Adrenal gland (tissue), 12 donors: ENCODE measurements around the gene DPEP3. TPM values are rescaled to one million over a fixed set of nuclear protein-coding genes. Genes with fewer than 3 reads are reported as not detected.

Experiments
- DNase-seq, 7 donors: peaks; one replicate each; pipeline ENCODE4 v3.0.0-alpha.2; 2019 to 2020
- H3K27ac ChIP-seq, 5 donors: fragments of 200-600 bp; sonication (generic) in 4 of 5; 1 replicate in 3 of 5; 2 replicates in 2 of 5; pipeline versions ENCODE4 v1.5.1 to v1.8.0; 2016 to 2020; ENCODE audit warnings: mild to moderate bottlenecking in 1 of 5
- H3K27me3 ChIP-seq: fragments of 200-600 bp; 2 replicates; pipeline ENCODE4 v1.8.0; 2021
- H3K36me3 ChIP-seq, 2 donors: fragments of 200-600 bp; replicated peaks in 1 of 2; 1 replicate in 1 of 2; 2 replicates in 1 of 2; pipeline versions ENCODE4 v1.5.1 to v1.8.0; 2018 to 2022
- H3K4me1 ChIP-seq, 2 donors: fragments of 200-600 bp; replicated peaks in 1 of 2; 1 replicate in 1 of 2; 2 replicates in 1 of 2; pipeline versions ENCODE4 v1.5.1 to v1.8.0; 2018 to 2021
- H3K4me3 ChIP-seq, 4 donors: fragments of 200-600 bp; sonication (generic) in 3 of 4; one replicate each; pipeline ENCODE4 v1.5.1; 2016 to 2018
- H3K9me3 ChIP-seq, 3 donors: fragments of 200-600 bp; sonication (generic) in 1 of 3; replicated peaks in 1 of 3; 1 replicate in 2 of 3; 2 replicates in 1 of 3; pipeline versions ENCODE4 v1.5.1 to v1.8.0; 2016 to 2021
- POLR2A ChIP-seq, 2 donors: fragments of 450-650 bp; IDR thresholded peaks; one replicate each; pipeline ENCODE4 v1.6.1; 2017; ENCODE audit warnings: antibody characterized with exemption in 2 of 2, mild to moderate bottlenecking in 2 of 2, moderate library complexity in 1 of 2
- WGBS, 4 donors: extraction: QIAGEN DNeasy Blood & Tissue Kit in 2 of 4; methylation state at CpG; one replicate each; pipeline versions ENCODE4 v1.1.5 to v1.1.7; 2013 to 2017; 5-methylcytosine and 5-hydroxymethylcytosine counted together
- intact Hi-C, 2 donors: fragments of 100-400 bp; cut with DNase I; formaldehyde crosslinking; loops; one replicate each; pipeline versions ENCODE4 v1.14.1 to v1.15.0; 2022 to 2023
- polyA plus RNA-seq, 3 donors: library from polyadenylated mRNA; stranded (reverse); fragments of 200-250 nt in 2 of 3; fragments of 350-450 nt in 1 of 3; fragmentation: Illumina TruSeq in 1 of 3; extraction: RNeasy Lipid Tissue Mini Kit (QIAGEN cat#74804) in 1 of 3; gene quantifications; one replicate each; pipeline ENCODE4 v1.2.3, GENCODE V29; 2013 to 2014
- total RNA-seq, 9 donors: library from RNA; depleted of rRNA in 4 of 9; stranded (reverse); fragments of >200 nt in 4 of 9; fragments of 120-200 nt in 1 of 9; fragmentation: NEBNext Ultra II Directional in 1 of 9; extraction: Animal tissue kit (Norgen Biotek cat#: 25700) in 1 of 9; gene quantifications; one replicate each; pipeline versions ENCODE4 v1.1.0 to v1.2.4, GENCODE V29; 2013 to 2023
- TF ChIP-seq, protein P1 (sequence below), 6 experiments: fragments of 450-650 bp in 4 of 6; fragments of 200-600 bp in 2 of 6; sonication (generic) in 1 of 6; IDR thresholded peaks; 1 replicate in 5 of 6; 2 replicates in 1 of 6; pipeline versions ENCODE4 v1.5.1 to v1.8.0; 2016 to 2021; ENCODE audit warnings: antibody characterized with exemption in 6 of 6, mild to moderate bottlenecking in 2 of 6, moderate library complexity in 1 of 6
- donor health status: healthy with polysubstance abuse.
- donor health status: Bipolar disorder and iron deficiency.
- donor health status: DM: yes; HTN: yes; CAD: no.
- donor health status: DM: no; HTN: no; CAD: no.
- donor health status: DM: no; HTN: no; CAD: no.
- donor health status: DM: yes; HTN: yes; CAD: no.

DPEP3 gene
- total and polyA plus RNA-seq, 12 donors = 0.07 to 0.32 (median 0.11) TPM; not detected in 8

DNA sequence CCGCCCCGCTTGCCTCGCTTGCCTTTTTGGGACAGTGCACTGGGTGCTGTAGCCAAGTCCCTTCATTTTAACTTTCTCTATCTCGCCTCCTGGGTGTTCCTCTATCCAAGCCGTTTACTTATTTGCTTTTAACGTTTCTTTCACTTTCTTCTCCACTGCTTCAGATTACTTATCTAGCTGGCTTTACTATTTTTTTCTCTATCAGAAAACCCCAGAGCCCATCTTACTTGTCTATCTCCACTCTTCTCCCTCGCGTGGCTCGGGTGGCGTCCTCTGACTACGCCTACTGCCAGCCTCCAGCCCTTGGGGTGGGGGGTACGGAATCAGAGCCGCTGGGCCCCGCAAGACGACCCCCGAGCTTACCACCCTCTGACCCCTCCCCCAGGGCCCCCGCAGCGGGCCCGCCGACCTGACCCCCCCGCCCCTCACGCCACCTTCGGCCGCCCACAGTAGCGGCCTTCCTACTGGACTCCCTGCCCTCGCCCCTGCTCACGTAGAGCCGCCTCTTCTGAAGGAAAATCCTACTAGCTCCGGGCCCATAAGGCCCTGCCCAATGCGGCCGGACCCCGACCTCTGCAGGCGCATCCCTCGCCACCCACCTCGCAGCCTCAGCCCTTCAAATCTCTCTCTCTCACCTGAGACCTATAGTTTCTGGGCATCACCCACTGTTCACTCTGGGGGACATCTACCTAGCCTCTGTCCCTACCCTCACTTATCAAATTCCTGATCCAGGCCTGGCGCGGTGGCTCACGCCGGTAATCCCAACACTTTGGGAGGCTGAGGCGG is 10.9 kb downstream of the DPEP3 start:
- DNase-seq = peak in 2 of 7 donors; percentile 36 to 43
- Histone ChIP-seq H3K9me3 (no peaks in the 10 kb centered on the region), H3K36me3 (no peaks in the 10 kb centered on the region), H3K27ac (peak overlapping the region in 4 of 5 donors; percentile 79 to 100 (median 88)), H3K4me3 (peak overlapping the region; percentile 40 to 99 (median 63)), H3K4me1 (peaks cover 22 to 28% of the 10 kb centered on the region in 2 donors), H3K27me3 (no peaks in the 10 kb centered on the region)
- 32 to 42% (median 35%) methylated on average over 26 to 40 of the region's 40 CpGs for WGBS, 4 donors
- TF ChIP-seq, protein P1, sequence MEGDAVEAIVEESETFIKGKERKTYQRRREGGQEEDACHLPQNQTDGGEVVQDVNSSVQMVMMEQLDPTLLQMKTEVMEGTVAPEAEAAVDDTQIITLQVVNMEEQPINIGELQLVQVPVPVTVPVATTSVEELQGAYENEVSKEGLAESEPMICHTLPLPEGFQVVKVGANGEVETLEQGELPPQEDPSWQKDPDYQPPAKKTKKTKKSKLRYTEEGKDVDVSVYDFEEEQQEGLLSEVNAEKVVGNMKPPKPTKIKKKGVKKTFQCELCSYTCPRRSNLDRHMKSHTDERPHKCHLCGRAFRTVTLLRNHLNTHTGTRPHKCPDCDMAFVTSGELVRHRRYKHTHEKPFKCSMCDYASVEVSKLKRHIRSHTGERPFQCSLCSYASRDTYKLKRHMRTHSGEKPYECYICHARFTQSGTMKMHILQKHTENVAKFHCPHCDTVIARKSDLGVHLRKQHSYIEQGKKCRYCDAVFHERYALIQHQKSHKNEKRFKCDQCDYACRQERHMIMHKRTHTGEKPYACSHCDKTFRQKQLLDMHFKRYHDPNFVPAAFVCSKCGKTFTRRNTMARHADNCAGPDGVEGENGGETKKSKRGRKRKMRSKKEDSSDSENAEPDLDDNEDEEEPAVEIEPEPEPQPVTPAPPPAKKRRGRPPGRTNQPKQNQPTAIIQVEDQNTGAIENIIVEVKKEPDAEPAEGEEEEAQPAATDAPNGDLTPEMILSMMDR (IDR thresholded peaks at IDR 0.05) = no peak
- no peak for TF ChIP-seq POLR2A (IDR thresholded peaks at IDR 0.05)
- intact Hi-C loops = no loop called here

DNA sequence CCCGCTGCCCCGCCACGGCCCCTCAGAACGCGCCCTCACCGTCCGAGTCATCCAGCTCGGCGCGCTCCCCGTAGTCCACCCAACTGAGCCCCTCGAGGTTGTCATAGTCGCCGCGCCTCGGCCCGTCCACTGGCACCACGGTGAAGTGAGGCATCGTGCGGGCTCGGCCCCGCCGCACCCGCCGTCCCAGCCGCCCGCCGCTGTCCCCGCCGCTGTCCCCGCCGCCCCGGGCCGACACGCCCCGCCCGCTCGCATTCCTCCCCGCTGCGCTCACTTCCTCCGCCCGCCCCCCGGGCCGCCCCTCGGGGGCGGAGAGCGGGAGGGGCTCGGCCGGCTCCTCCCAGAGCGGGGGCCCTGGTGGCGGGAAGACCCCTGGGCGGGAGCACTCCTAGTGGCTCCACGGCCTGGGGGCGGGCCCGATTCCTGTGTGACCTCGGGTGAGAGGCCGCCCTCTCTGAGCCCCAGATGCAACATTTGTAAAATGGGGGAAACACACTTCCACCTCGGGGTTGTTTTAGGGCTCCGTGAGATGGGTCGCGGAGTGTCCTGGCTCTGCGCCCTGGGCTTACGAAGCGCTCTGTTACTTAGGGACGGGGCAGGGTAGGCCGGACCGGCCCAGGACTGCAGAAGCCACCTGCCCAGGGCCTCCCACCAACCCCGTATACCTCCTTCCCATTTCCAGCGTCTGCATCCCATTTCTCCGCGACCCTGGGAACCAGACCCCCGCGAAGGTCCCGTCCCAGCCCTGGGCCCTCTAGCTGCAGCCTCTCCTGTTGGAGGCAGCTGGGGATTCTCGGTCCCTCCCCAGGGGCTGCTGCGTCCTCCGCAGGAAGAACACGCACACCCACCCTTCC is 11.7 kb downstream of the DPEP3 start, which contains the start of gene SLC12A4:
Gene SLC12A4 (minus strand): TSS at position 238 of the 854 bp plus-strand sequence. CDS start 84 bp downstream, at position 154.
- DNase-seq = peak; percentile 83 to 88 (median 87)
- 0 to 2% (median 1%) methylated on average over 5 to 78 of the region's 78 CpGs for WGBS, 4 donors
- intact Hi-C loops = no loop called here
- Histone ChIP-seq H3K4me3 (peak within 1 kb of the TSS; percentile 47 to 99 (median 78)), H3K36me3 (no peaks in the 10 kb centered on the region), H3K27ac (peak within 1 kb of the TSS; percentile 41 to 100 (median 87)), H3K4me1 (peaks cover 22 to 36% of the 10 kb centered on the region in 2 donors), H3K9me3 (no peaks in the 10 kb centered on the region), H3K27me3 (no peaks in the 10 kb centered on the region)
- TF ChIP-seq POLR2A (IDR thresholded peaks at IDR 0.05) = peak; percentile 77 to 84
- TF ChIP-seq, protein P1 (IDR thresholded peaks at IDR 0.05) = peak in 1 of 6 experiments; percentile 10

DNA sequence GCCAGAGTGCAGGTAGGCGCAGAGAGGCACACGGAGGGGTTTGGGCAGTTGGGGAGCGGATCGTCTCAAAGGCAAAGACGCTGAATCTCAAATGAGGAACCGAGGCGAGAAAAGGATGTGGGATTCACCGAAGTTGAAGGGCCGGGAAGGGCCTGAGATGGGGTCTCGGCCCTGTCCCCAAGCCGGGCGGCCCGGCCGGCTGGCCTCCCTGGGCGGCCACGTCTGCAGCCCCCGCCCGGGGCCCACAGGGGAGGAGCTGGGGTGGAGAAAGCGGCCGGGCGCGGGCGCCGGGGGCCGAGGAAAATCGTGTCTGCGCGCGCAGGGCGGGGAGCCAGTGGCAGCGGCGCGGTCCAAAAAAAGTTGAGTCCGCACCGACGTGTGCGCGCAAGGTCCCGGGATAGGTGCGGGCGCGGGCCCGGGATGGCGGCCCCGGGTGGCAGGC is 12.3 kb downstream of the DPEP3 start:
- H3K27me3 ChIP-seq = no peaks in the 10 kb centered on the region
- no peaks in the 10 kb centered on the region for H3K9me3 ChIP-seq
- 0 to 2% (median 0%) methylated on average over 10 to 45 of the region's 45 CpGs for WGBS, 4 donors
- TF ChIP-seq, protein P1 (IDR thresholded peaks at IDR 0.05) = no peak
- TF ChIP-seq POLR2A (IDR thresholded peaks at IDR 0.05) = no peak
- DNase-seq = peak in 2 of 7 donors; percentile 46 to 51
- peaks cover 22 to 40% of the 10 kb centered on the region in 2 donors for H3K4me1 ChIP-seq
- peak overlapping the region; percentile 47 to 99 (median 78) for H3K4me3 ChIP-seq
- peaks cover 0 to 5% of the 10 kb centered on the region in 2 donors for H3K36me3 ChIP-seq
- intact Hi-C loops = no loop called here
- H3K27ac ChIP-seq = peak overlapping the region; percentile 11 to 100 (median 87)
